NCI-H2081 (cell line): ENCODE measurements around the gene METTL17.

Source experiments
- DNase-seq, 2 experiments: peaks; one replicate each; lab custom pipeline; 2025; lab: John Stamatoyannopoulos, UW

METTL17 gene

DNA sequence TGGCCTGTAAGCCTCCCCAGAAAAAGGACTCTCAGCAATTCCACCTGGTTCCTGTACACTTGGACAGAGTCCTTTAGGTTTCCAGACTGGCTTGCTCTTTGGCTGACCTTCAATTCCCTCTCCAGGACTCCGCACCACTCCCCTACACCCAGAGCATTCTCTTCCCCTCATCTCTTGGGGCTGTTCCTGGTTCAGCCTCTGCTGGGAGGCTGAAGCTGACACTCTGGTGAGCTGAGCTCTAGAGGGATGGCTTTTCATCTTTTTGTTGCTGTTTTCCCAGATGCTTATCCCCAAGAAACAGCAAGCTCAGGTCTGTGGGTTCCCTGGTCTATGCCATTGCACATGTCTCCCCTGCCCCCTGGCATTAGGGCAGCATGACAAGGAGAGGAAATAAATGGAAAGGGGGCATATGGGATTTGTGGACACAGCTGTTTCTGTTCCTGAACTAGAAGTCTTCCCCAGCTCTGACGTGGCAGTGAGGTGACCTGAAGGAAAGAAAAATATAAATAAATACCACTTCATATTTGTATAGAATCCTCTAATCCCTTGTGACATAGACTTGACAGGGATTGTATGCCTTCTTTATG, 53.7 kb downstream of the METTL17 start:
- no peak for DNase-seq

DNA sequence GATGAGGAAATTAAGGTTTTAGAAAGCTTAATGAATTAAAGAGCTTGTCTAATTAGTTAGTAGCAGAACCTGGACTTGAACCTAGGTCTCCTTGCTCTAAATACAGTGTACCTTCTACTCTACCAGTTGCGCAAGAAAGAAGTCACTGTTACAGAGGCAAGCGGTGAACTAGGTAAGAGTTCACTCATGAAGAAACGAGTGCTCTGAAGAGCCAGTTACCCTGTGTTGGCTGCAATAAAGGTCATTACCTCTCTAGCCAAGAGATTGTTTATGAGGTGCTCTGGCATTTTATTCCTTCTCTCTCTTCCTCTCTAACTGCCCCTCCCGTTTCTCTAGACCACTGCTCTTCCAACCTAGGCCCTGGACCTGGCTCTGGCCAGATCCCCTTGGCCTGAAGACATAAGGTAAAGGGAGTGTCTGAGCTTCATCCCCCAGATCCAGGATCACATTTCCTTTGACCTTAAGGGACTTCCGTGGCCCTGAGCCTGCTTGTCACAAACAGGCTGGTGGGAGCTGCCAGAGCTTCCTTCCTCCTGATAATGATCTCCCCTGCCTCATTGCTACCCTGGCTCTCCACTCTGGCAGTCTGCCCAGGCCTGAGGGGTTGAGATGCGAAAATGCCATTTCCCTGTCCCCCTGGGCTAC, 54.3 kb downstream of the METTL17 start:
- DNase-seq, result no peak
